K562 (cell line): ENCODE data around the gene GBP7. TPM values are rescaled to one million over a fixed set of nuclear protein-coding genes. Genes with fewer than 3 reads are reported as not detected.

ENCODE experiments used
- BACH1 ChIP-seq: fragments of 200-800 bp; sonication (Bioruptor generic); IDR thresholded peaks from 2 replicates; pipeline ENCODE4 v1.6.1; 2016; ENCODE audit warnings: missing genetic modification characterization, missing compliant biosample characterization
- BCL6 ChIP-seq: fragments of 250-450 bp; sonication (Bioruptor Pico); IDR thresholded peaks from 2 replicates; pipeline ENCODE4 v1.4.0; 2020
- CC2D1A ChIP-seq: fragments of 450-650 bp; IDR thresholded peaks from 2 replicates; pipeline ENCODE4 v1.6.1; 2017; ENCODE audit warnings: mild to moderate bottlenecking
- ESRRA ChIP-seq: fragments of 450-650 bp; IDR thresholded peaks from 2 replicates; pipeline ENCODE4 v1.6.1; 2014; ENCODE audit warnings: low read depth, mild to moderate bottlenecking, moderate library complexity, borderline replicate concordance
- IRF1 ChIP-seq: sonication (generic); formaldehyde crosslinking; IDR thresholded peaks from 2 replicates; pipeline ENCODE4 v1.8.0; 2022; ENCODE audit warnings: missing genetic modification reagents, mild to moderate bottlenecking, borderline replicate concordance
- KLF13 ChIP-seq: fragments of 450-650 bp; IDR thresholded peaks from 2 replicates; pipeline ENCODE4 v1.6.1; 2016; ENCODE audit warnings: missing genetic modification characterization, low read depth, mild to moderate bottlenecking, missing compliant biosample characterization, moderate library complexity, borderline replicate concordance
- MAZ ChIP-seq, 2 experiments: fragments of 450-650 bp in 1 of 2; sonication (generic) in 1 of 2; formaldehyde crosslinking; IDR thresholded peaks in 1 of 2; conservative IDR thresholded peaks in 1 of 2; 2 replicates each; pipeline versions ENCODE4 v1.4.0 to v1.5.0; 2020; ENCODE audit warnings: mild to moderate bottlenecking in 1 of 2, missing genetic modification reagents in 1 of 2
- MIER1 ChIP-seq: fragments of 450-650 bp; IDR thresholded peaks from 2 replicates; pipeline ENCODE4 v1.6.1; 2016; ENCODE audit warnings: antibody characterized with exemption, mild to moderate bottlenecking, low read depth
- NFYB ChIP-seq: IDR thresholded peaks from 2 replicates; pipeline ENCODE4 v1.6.1; 2011; ENCODE audit warnings: mild to moderate bottlenecking, moderate library complexity; ENCODE audit not compliant: insufficient read length; ENCODE audit errors: extremely low read depth
- PTTG1 ChIP-seq: fragments of 450-650 bp; IDR thresholded peaks from 2 replicates; pipeline ENCODE4 v1.6.1; 2016; ENCODE audit warnings: low read depth, mild to moderate bottlenecking, missing genetic modification characterization, missing compliant biosample characterization
- TGIF2 ChIP-seq: sonication (generic); formaldehyde crosslinking; IDR thresholded peaks from 2 replicates; pipeline ENCODE4 v1.8.1; 2022; ENCODE audit warnings: mild to moderate bottlenecking, missing genetic modification reagents, moderate library complexity
- U2AF1 ChIP-seq: fragments of 200-400 bp; formaldehyde crosslinking; optimal IDR thresholded peaks from 2 replicates; pipeline ENCODE3; 2017; ENCODE audit warnings: mild to moderate bottlenecking, low read depth, low read length, moderate library complexity
- ZBTB17 ChIP-seq: fragments of 450-650 bp; formaldehyde crosslinking; IDR thresholded peaks from 2 replicates; pipeline ENCODE4 v1.4.0; 2020; ENCODE audit warnings: mild to moderate bottlenecking
- ZKSCAN8 ChIP-seq: fragments of 200-800 bp; sonication (Bioruptor generic); IDR thresholded peaks from 2 replicates; pipeline ENCODE4 v1.6.1; 2016; ENCODE audit warnings: missing genetic modification characterization, missing compliant biosample characterization
- polyA plus RNA-seq, 8 experiments: library from polyadenylated mRNA; depleted of rRNA in 4 of 8; stranded (reverse) in 5 of 8; unstranded in 3 of 8; fragments of >200 nt; fragmentation: Nextera tagmentation in 2 of 8; fragmentation: Illumina TruSeq in 1 of 8; extraction: Ambion mirVana in 2 of 8; extraction: Trizol in 1 of 8; gene quantifications; 2 replicates each; pipeline versions ENCODE4 v1.2.1 to v1.2.3, GENCODE V29; 2011 to 2014; ENCODE audit warnings: inconsistent platforms in 1 of 8, missing spikeins in 1 of 8
- total RNA-seq, 7 experiments: library from RNA; depleted of rRNA in 6 of 7; stranded (reverse); fragments of >200 nt in 6 of 7; fragmentation: Illumina TruSeq in 2 of 7; extraction: Trizol in 2 of 7; gene quantifications; 2 replicates each; pipeline versions ENCODE4 v1.2.1 to v1.2.3, GENCODE V29; 2011 to 2021; ENCODE audit warnings: low replicate concordance in 1 of 7
- TF ChIP-seq, protein P1 (sequence below): fragments of 450-650 bp; conservative IDR thresholded peaks from 2 replicates; pipeline ENCODE4 v1.6.1; 2016; ENCODE audit warnings: missing genetic modification characterization, low read depth, mild to moderate bottlenecking, control low read depth, missing compliant biosample characterization
- TF ChIP-seq, protein P2 (sequence below), 3 experiments: fragments of 200-800 bp in 1 of 3; fragments of 250-450 bp in 1 of 3; fragments of 450-650 bp in 1 of 3; sonication (Bioruptor Pico) in 1 of 3; sonication (Bioruptor generic) in 1 of 3; formaldehyde crosslinking in 1 of 3; IDR thresholded peaks; 2 replicates each; pipeline versions ENCODE4 v1.6.1 to v1.8.0; 2016 to 2022; ENCODE audit warnings: mild to moderate bottlenecking in 2 of 3, missing genetic modification characterization in 2 of 3, missing compliant biosample characterization in 1 of 3, moderate library complexity in 1 of 3
- TF ChIP-seq, protein P3 (sequence below): IDR thresholded peaks from 2 replicates; pipeline ENCODE4 v1.6.1; 2011; ENCODE audit warnings: borderline replicate concordance, low read depth, mild to moderate bottlenecking, moderate library complexity, low read length; ENCODE audit not compliant: insufficient read depth, poor library complexity, severe bottlenecking

The GBP7 gene
- total and polyA plus RNA-seq, 9 of the 15 experiments (the other 6 are each of a cell fraction or from before 2014, with no cell fraction given): 0.03 TPM; not detected in 8

DNA sequence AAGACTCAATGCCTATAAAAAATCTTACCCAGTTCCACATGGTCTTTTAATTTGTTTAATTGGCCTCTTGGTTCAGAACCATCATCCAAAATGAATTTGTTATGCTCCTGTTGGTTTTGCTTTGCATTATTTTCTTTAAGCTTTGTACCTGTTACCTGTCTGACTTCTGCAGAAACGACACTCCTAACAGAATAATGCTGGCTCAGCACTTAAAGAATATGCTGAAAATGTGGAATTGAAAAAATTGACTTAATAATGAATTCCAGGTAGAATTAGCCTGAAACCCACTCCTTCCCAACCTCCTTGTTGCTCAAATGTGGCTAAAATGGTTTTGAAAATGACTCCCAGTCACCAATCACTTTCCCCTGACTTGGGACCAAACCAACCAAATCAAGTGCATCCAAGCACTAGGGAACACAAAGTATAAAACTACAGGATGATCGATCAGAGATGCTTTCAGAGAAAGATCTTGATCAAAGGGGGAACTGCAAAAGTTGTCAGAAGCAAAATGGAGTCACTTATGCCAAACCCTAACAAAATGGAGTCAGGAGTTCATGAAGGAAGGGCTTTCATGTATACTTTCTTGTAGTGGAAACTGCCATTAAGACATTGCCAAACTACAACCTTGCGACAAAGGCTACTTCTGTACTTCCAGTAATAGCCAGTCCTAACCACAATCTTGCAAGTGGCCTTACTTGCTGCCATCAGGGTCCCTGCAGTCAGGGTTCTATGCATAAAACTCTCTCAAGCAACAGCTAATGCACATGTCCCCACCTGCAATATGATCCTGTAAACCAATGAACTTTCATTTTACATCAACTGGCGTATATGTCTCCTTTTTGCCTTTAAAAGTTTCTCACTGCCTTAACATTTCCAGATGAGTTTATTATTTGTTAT lies 5.4 kb downstream of the GBP7 start (continued):
- TF ChIP-seq, protein P1, sequence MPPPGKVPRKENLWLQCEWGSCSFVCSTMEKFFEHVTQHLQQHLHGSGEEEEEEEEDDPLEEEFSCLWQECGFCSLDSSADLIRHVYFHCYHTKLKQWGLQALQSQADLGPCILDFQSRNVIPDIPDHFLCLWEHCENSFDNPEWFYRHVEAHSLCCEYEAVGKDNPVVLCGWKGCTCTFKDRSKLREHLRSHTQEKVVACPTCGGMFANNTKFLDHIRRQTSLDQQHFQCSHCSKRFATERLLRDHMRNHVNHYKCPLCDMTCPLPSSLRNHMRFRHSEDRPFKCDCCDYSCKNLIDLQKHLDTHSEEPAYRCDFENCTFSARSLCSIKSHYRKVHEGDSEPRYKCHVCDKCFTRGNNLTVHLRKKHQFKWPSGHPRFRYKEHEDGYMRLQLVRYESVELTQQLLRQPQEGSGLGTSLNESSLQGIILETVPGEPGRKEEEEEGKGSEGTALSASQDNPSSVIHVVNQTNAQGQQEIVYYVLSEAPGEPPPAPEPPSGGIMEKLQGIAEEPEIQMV: 0 out of 2 replicates have a peak, but pooled peaks have one; percentile 49
- TF ChIP-seq MAZ (CRISPR knock-in tag; conservative IDR thresholded peaks at IDR 0.05 in 1 of 2, IDR thresholded peaks at IDR 0.05 in 1 of 2) (peak in 1 of 2 experiments; percentile 96; a peak in 2 of 4 replicates), BACH1 (peak; percentile 93), ZKSCAN8 (CRISPR knock-in tag) (peak; percentile 80; the same call in 1 of the 2 replicates), PTTG1 (tag) (0 out of 2 replicates have a peak, but pooled peaks have one; percentile 81), U2AF1 (no peak), IRF1 (CRISPR knock-in tag) (no peak), BCL6 (CRISPR knock-in tag) (peak; percentile 78; the same call in 1 of the 2 replicates), MIER1 (no peak), ZBTB17 (CRISPR knock-in tag) (peak; percentile 95), KLF13 (no peak), NFYB (no peak), CC2D1A (no peak), ESRRA (no peak), TGIF2 (CRISPR knock-in tag) (no peak)
- TF ChIP-seq, protein P2, sequence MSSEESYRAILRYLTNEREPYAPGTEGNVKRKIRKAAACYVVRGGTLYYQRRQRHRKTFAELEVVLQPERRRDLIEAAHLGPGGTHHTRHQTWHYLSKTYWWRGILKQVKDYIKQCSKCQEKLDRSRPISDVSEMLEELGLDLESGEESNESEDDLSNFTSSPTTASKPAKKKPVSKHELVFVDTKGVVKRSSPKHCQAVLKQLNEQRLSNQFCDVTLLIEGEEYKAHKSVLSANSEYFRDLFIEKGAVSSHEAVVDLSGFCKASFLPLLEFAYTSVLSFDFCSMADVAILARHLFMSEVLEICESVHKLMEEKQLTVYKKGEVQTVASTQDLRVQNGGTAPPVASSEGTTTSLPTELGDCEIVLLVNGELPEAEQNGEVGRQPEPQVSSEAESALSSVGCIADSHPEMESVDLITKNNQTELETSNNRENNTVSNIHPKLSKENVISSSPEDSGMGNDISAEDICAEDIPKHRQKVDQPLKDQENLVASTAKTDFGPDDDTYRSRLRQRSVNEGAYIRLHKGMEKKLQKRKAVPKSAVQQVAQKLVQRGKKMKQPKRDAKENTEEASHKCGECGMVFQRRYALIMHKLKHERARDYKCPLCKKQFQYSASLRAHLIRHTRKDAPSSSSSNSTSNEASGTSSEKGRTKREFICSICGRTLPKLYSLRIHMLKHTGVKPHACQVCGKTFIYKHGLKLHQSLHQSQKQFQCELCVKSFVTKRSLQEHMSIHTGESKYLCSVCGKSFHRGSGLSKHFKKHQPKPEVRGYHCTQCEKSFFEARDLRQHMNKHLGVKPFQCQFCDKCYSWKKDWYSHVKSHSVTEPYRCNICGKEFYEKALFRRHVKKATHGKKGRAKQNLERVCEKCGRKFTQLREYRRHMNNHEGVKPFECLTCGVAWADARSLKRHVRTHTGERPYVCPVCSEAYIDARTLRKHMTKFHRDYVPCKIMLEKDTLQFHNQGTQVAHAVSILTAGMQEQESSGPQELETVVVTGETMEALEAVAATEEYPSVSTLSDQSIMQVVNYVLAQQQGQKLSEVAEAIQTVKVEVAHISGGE (CRISPR knock-in tag; IDR thresholded peaks at IDR 0.05): no peak
- TF ChIP-seq, protein P3, sequence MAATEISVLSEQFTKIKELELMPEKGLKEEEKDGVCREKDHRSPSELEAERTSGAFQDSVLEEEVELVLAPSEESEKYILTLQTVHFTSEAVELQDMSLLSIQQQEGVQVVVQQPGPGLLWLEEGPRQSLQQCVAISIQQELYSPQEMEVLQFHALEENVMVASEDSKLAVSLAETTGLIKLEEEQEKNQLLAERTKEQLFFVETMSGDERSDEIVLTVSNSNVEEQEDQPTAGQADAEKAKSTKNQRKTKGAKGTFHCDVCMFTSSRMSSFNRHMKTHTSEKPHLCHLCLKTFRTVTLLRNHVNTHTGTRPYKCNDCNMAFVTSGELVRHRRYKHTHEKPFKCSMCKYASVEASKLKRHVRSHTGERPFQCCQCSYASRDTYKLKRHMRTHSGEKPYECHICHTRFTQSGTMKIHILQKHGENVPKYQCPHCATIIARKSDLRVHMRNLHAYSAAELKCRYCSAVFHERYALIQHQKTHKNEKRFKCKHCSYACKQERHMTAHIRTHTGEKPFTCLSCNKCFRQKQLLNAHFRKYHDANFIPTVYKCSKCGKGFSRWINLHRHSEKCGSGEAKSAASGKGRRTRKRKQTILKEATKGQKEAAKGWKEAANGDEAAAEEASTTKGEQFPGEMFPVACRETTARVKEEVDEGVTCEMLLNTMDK: no peak
